CD14-positive monocyte (primary cell): ENCODE results near the gene FANCI. TPM values are rescaled to one million over a fixed set of nuclear protein-coding genes. Genes with fewer than 3 reads are reported as not detected.

Experiments
- DNase-seq, 3 donors: peaks; one replicate each; pipeline ENCODE4 v3.0.0-alpha.2; 2011 to 2022
- H2AFZ ChIP-seq: 2 replicates; pipeline ENCODE4 v1.6.0; 2012; ENCODE audit warnings: mild to moderate bottlenecking, low read depth, low read length, inconsistent platforms; ENCODE audit not compliant: insufficient read depth, poor library complexity, severe bottlenecking
- H3K27ac ChIP-seq, 2 donors: 1 replicate in 1 of 2; 2 replicates in 1 of 2; pipeline ENCODE4 v1.5.1; 2012 to 2013; ENCODE audit warnings: low read length in 2 of 2, control low read depth in 1 of 2, inconsistent platforms in 1 of 2, low read depth in 1 of 2, mild to moderate bottlenecking in 1 of 2
- H3K27me3 ChIP-seq, 2 donors: one replicate each; pipeline versions ENCODE4 v1.6.0 to v1.6.1; 2011 to 2013; ENCODE audit warnings: low read length in 2 of 2; ENCODE audit not compliant: control insufficient read depth in 2 of 2, insufficient read depth in 2 of 2
- H3K36me3 ChIP-seq, 2 donors: replicated peaks in 1 of 2; 1 replicate in 1 of 2; 2 replicates in 1 of 2; pipeline versions ENCODE4 v1.5.1 to v1.6.1; 2012 to 2013; ENCODE audit warnings: low read length in 2 of 2, control low read depth in 1 of 2, inconsistent platforms in 1 of 2, mild to moderate bottlenecking in 1 of 2; ENCODE audit not compliant: insufficient read depth in 2 of 2, control insufficient read depth in 1 of 2
- H3K4me1 ChIP-seq, 2 donors: 1 replicate in 1 of 2; 2 replicates in 1 of 2; pipeline versions ENCODE4 v1.5.1 to v1.6.1; 2012 to 2013; ENCODE audit warnings: low read length in 2 of 2, control low read depth in 1 of 2, inconsistent platforms in 1 of 2, mild to moderate bottlenecking in 1 of 2, moderate library complexity in 1 of 2; ENCODE audit not compliant: insufficient read depth in 2 of 2, control insufficient read depth in 1 of 2
- H3K4me2 ChIP-seq: replicated peaks from 2 replicates; pipeline ENCODE3; 2012; ENCODE audit warnings: low read length, moderate library complexity, mild to moderate bottlenecking; ENCODE audit not compliant: poor library complexity, severe bottlenecking; ENCODE audit errors: extremely low read depth
- H3K4me3 ChIP-seq, 3 experiments: fragments of 200-600 bp in 1 of 3; sonication (generic) in 1 of 3; replicated peaks in 1 of 3; 1 replicate in 2 of 3; 2 replicates in 1 of 3; pipeline ENCODE4 v1.5.1; 2011 to 2013; ENCODE audit warnings: low read length in 3 of 3, mild to moderate bottlenecking in 3 of 3, control low read depth in 2 of 3, low read depth in 2 of 3, inconsistent platforms in 1 of 3, moderate library complexity in 1 of 3
- H3K79me2 ChIP-seq: 2 replicates; pipeline ENCODE4 v1.6.0; 2012; ENCODE audit warnings: mild to moderate bottlenecking, control low read depth, inconsistent platforms, low read length, moderate library complexity; ENCODE audit not compliant: insufficient read depth
- H3K9ac ChIP-seq: 2 replicates; pipeline ENCODE4 v1.6.0; 2017; ENCODE audit warnings: low read length, mild to moderate bottlenecking; ENCODE audit not compliant: insufficient read depth, poor library complexity, severe bottlenecking
- H3K9me3 ChIP-seq, 2 donors: replicated peaks in 1 of 2; 1 replicate in 1 of 2; 2 replicates in 1 of 2; pipeline versions ENCODE4 v1.5.1 to v1.6.1; 2012 to 2013; ENCODE audit warnings: low read length in 2 of 2, control low read depth in 1 of 2; ENCODE audit not compliant: control insufficient read depth in 1 of 2, insufficient read depth in 1 of 2
- H4K20me1 ChIP-seq: 2 replicates; pipeline ENCODE4 v1.6.0; 2012; ENCODE audit warnings: mild to moderate bottlenecking, low read length, control low read depth, moderate library complexity; ENCODE audit not compliant: insufficient read depth
- H3K27ac Mint-ChIP-seq, 7 donors: one replicate each; pipeline ENCODE4 v1.8.0; 2020; ENCODE audit warnings: mild to moderate bottlenecking in 7 of 7, mixed read lengths in 7 of 7, moderate library complexity in 6 of 7, inconsistent platforms in 2 of 7
- H3K27me3 Mint-ChIP-seq, 3 donors: one replicate each; pipeline ENCODE4 v1.8.0; 2021 to 2022; ENCODE audit warnings: low read depth in 3 of 3, mild to moderate bottlenecking in 3 of 3, mixed read lengths in 3 of 3, moderate library complexity in 3 of 3, inconsistent platforms in 1 of 3
- H3K36me3 Mint-ChIP-seq, 2 donors: one replicate each; pipeline ENCODE4 v1.8.0; 2020; ENCODE audit warnings: mixed read lengths in 2 of 2, inconsistent platforms in 1 of 2, mild to moderate bottlenecking in 1 of 2
- H3K4me1 Mint-ChIP-seq: one replicate; pipeline ENCODE4 v1.8.0; 2020; ENCODE audit warnings: mild to moderate bottlenecking, mixed read lengths
- H3K4me3 Mint-ChIP-seq, 2 donors: one replicate each; pipeline ENCODE4 v1.8.0; 2020; ENCODE audit warnings: mild to moderate bottlenecking in 2 of 2, mixed read lengths in 2 of 2, moderate library complexity in 1 of 2
- H3K9me3 Mint-ChIP-seq, 7 donors: one replicate each; pipeline ENCODE4 v1.8.0; 2020 to 2022; ENCODE audit warnings: mixed read lengths in 7 of 7, mild to moderate bottlenecking in 6 of 7, moderate library complexity in 6 of 7, inconsistent platforms in 2 of 7
- CTCF ChIP-seq: fragments of 200-600 bp; IDR thresholded peaks from one replicate; pipeline ENCODE4 v1.8.0; 2022; ENCODE audit warnings: antibody characterized with exemption, mild to moderate bottlenecking
- WGBS: methylation state at CpG from one replicate; pipeline ENCODE4 v1.1.5; 2013; ENCODE audit warnings: missing lambda C conversion rate; ENCODE audit not compliant: insufficient coverage; 5-methylcytosine and 5-hydroxymethylcytosine counted together
- intact Hi-C, 2 donors: fragments of 100-400 bp; cut with micrococcal nuclease; formaldehyde crosslinking; loops; one replicate each; pipeline versions ENCODE4 v1.15.0 to v1.15.1; 2023
- polyA plus RNA-seq, 3 donors: library from polyadenylated mRNA; depleted of rRNA in 1 of 3; unstranded in 2 of 3; stranded (reverse) in 1 of 3; fragments of 300-500 nt in 2 of 3; fragments of >200 nt in 1 of 3; fragmentation: Illumina TruSeq in 2 of 3; gene quantifications; 1 replicate in 2 of 3; 2 replicates in 1 of 3; pipeline ENCODE4 v1.2.3, GENCODE V29; 2012 to 2021

Gene FANCI
- polyA plus RNA-seq, 3 donors, result 1.4 to 2.6 (median 1.5) TPM

DNA sequence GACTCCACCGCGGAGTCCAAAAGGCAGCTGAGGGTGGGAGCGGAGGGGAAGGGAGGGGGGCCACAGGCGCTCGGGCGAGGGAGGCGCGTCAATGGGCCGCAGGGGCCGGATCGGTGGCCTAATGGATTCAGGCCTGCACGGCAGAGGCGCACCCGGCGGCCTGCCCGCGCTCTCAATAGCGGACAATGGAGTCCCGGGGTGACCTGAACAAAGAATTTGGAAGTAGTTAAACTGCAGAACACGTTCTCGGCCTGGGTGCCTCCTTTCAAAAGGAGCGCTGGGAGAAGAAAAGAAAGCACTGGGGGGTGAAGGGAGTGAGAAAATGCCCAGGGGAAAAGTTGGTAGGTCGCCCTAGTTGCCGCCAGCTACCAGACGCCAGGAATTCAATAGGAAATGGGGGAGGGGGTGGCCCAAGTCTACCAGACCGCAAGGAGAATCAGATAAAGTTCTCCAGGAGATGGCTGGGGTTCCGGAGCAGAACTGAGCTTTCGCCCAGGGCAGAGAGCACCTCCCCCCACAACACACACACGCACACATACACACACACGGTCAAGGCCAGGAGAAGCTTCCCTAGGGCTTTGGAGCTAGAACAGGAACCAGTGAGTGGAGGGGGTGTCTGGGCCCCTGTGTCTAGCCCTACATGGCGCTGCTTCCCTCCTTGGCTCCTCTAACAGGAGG lies 116.7 kb downstream of the FANCI start:
- no peak overlapping the region for H2AFZ ChIP-seq
- no peak overlapping the region for H3K9ac ChIP-seq
- no peak overlapping the region for H3K4me3 ChIP-seq
- peaks cover 48% of the 10 kb centered on the region for H3K4me1 Mint-ChIP-seq
- TF ChIP-seq CTCF, result no peak
- peaks cover 37% of the 10 kb centered on the region for H4K20me1 ChIP-seq
- DNase-seq, result no peak
- no peak overlapping the region for H3K27ac ChIP-seq
- peak overlapping the region in 1 of 2 donors; percentile 87 for H3K4me3 Mint-ChIP-seq
- 6% methylated on average over 24 of the region's 31 CpGs for WGBS
- intact Hi-C loops, result loop anchor here (5.0 kb wide), 2 partner anchors 37 to 47 kb away; no protein-coding TSS in a partner anchor
- H3K27ac Mint-ChIP-seq, result no peak overlapping the region
- H3K9me3 ChIP-seq, result peaks cover 4 to 26% of the 10 kb centered on the region in 2 donors
- H3K36me3 ChIP-seq, result no peaks in the 10 kb centered on the region
- peaks cover 5 to 18% of the 10 kb centered on the region in 2 donors for H3K36me3 Mint-ChIP-seq
- H3K27me3 ChIP-seq, result peaks cover 60 to 95% of the 10 kb centered on the region in 2 donors
- H3K4me1 ChIP-seq, result peaks cover 34 to 45% of the 10 kb centered on the region in 2 donors
- H3K79me2 ChIP-seq, result no peaks in the 10 kb centered on the region
- no peak overlapping the region for H3K4me2 ChIP-seq
- peaks cover 0 to 26% (median 19%) of the 10 kb centered on the region in 7 donors for H3K9me3 Mint-ChIP-seq
- peaks cover 83 to 93% (median 88%) of the 10 kb centered on the region in 3 donors for H3K27me3 Mint-ChIP-seq

GRCh38 chr15:89361451-89362202 lies 117.8 kb downstream of the FANCI start:
- H3K9me3 Mint-ChIP-seq, result peaks cover 0 to 31% (median 19%) of the 10 kb centered on the region in 7 donors
- peaks cover 4 to 36% of the 10 kb centered on the region in 2 donors for H3K9me3 ChIP-seq
- intact Hi-C loops, result loop anchor here (5.0 kb wide), 2 partner anchors 36 to 46 kb away; no protein-coding TSS in a partner anchor

More at GRCh38 chr15:89361451-89362202, 117.8 kb downstream of the FANCI start:
- Histone ChIP-seq H3K27me3 (peaks cover 68 to 95% of the 10 kb centered on the region in 2 donors), H4K20me1 (peaks cover 37% of the 10 kb centered on the region), H3K27ac (no peak overlapping the region), H3K79me2 (no peaks in the 10 kb centered on the region), H2AFZ (no peak overlapping the region), H3K9ac (no peak overlapping the region), H3K36me3 (no peaks in the 10 kb centered on the region), H3K4me3 (peak overlapping the region in 1 of 3 experiments; percentile 3), H3K4me1 (peaks cover 34 to 45% of the 10 kb centered on the region in 2 donors), H3K4me2 (peak overlapping the region; percentile 43)
- peak; percentile 37 to 62 (median 40) for DNase-seq
- no peak overlapping the region for H3K27ac Mint-ChIP-seq
- peaks cover 86 to 98% (median 91%) of the 10 kb centered on the region in 3 donors for H3K27me3 Mint-ChIP-seq
- peak overlapping the region in 1 of 2 donors; percentile 87 for H3K4me3 Mint-ChIP-seq
- 15% methylated on average over 32 of the region's 41 CpGs for WGBS
- peaks cover 7 to 22% of the 10 kb centered on the region in 2 donors for H3K36me3 Mint-ChIP-seq
- no peak for TF ChIP-seq CTCF
- peaks cover 51% of the 10 kb centered on the region for H3K4me1 Mint-ChIP-seq
